H1 (cell line): ENCODE data around the gene WDR89. TPM values are rescaled to one million over a fixed set of nuclear protein-coding genes. Genes with fewer than 3 reads are reported as not detected.

Experiments
- CTCF ChIA-PET: fragments of 300-600 bp; sonication (Branson Sonifier 250); formaldehyde crosslinking; loops from one replicate; lab custom pipeline; 2021; ENCODE audit not compliant: partially characterized antibody; lab: Charles Lee
- POLR2A ChIA-PET: fragments of 300-600 bp; sonication (Branson Sonifier 250); formaldehyde crosslinking; loops from one replicate; lab custom pipeline; 2021; ENCODE audit warnings: inconsistent platforms; ENCODE audit not compliant: partially characterized antibody; lab: Charles Lee
- DNase-seq, 2 experiments: peaks; one replicate each; pipeline versions ENCODE4 v3.0.0 to v3.0.0-alpha.2; 2010 to 2022; ENCODE audit warnings: low spot score in 2 of 2, low read depth in 1 of 2, mixed read lengths in 1 of 2
- FAIRE-seq: peaks from 2 replicates; lab custom pipeline; 2011; peaks lifted over from hg19 to GRCh38; lab: Jason Lieb, UNC
- H2AFZ ChIP-seq: 2 replicates; pipeline ENCODE4 v1.8.1; 2012; ENCODE audit warnings: low read length, inconsistent platforms
- H2AK5ac ChIP-seq: 2 replicates; pipeline ENCODE4 v1.6.1; 2013; ENCODE audit warnings: low read depth, low read length
- H2BK120ac ChIP-seq: replicated peaks from 2 replicates; pipeline ENCODE3; 2013; ENCODE audit warnings: low read depth, low read length, inconsistent platforms
- H2BK12ac ChIP-seq: 2 replicates; pipeline ENCODE4 v1.6.1; 2013; ENCODE audit warnings: low read depth, low read length
- H2BK15ac ChIP-seq: 2 replicates; pipeline ENCODE4 v1.6.1; 2013; ENCODE audit warnings: low read length
- H2BK20ac ChIP-seq: 2 replicates; pipeline ENCODE4 v1.6.1; 2013; ENCODE audit warnings: low read length
- H2BK5ac ChIP-seq: 2 replicates; pipeline ENCODE4 v1.6.1; 2013; ENCODE audit warnings: low read depth, low read length
- H3K14ac ChIP-seq: 2 replicates; pipeline ENCODE4 v1.6.1; 2013; ENCODE audit warnings: inconsistent platforms; ENCODE audit not compliant: insufficient read length
- H3K18ac ChIP-seq: 2 replicates; pipeline ENCODE4 v1.6.1; 2013; ENCODE audit warnings: low read length; ENCODE audit errors: extremely low read depth
- H3K23ac ChIP-seq: 2 replicates; pipeline ENCODE4 v1.6.1; 2013; ENCODE audit warnings: inconsistent platforms; ENCODE audit not compliant: insufficient read length
- H3K23me2 ChIP-seq: 2 replicates; pipeline ENCODE4 v1.6.1; 2013; ENCODE audit warnings: low read depth, low read length
- H3K27ac ChIP-seq: 2 replicates; pipeline ENCODE4 v1.6.1; 2011; ENCODE audit warnings: low read depth, low read length, inconsistent platforms
- H3K27me3 ChIP-seq, 4 experiments: replicated peaks in 1 of 4; 1 replicate in 1 of 4; 2 replicates in 3 of 4; pipeline versions ENCODE4 v1.6.1 to v1.8.1; 2011 to 2013; ENCODE audit warnings: low read length in 3 of 4, mild to moderate bottlenecking in 3 of 4, inconsistent platforms in 2 of 4, mixed read lengths in 2 of 4, moderate library complexity in 1 of 4; ENCODE audit not compliant: control insufficient read depth in 3 of 4, insufficient read depth in 3 of 4; ENCODE audit errors: extremely low read depth in 1 of 4
- H3K36me3 ChIP-seq, 4 experiments: 2 replicates each; pipeline versions ENCODE4 v1.6.1 to v1.8.1; 2011 to 2013; ENCODE audit warnings: mild to moderate bottlenecking in 4 of 4, low read length in 3 of 4, moderate library complexity in 2 of 4, control low read depth in 1 of 4, inconsistent platforms in 1 of 4; ENCODE audit not compliant: insufficient read depth in 4 of 4, control insufficient read depth in 2 of 4
- H3K4ac ChIP-seq: replicated peaks from 2 replicates; pipeline ENCODE3; 2013; ENCODE audit warnings: low read length, low read depth, mixed read lengths, inconsistent platforms; ENCODE audit not compliant: insufficient read length
- H3K4me1 ChIP-seq, 4 experiments: replicated peaks in 1 of 4; 1 replicate in 1 of 4; 2 replicates in 3 of 4; pipeline versions ENCODE4 v1.6.1 to v1.8.1; 2011 to 2013; ENCODE audit warnings: low read length in 3 of 4, inconsistent platforms in 2 of 4, mixed read lengths in 1 of 4; ENCODE audit not compliant: insufficient read depth in 4 of 4, control insufficient read depth in 3 of 4
- H3K4me2 ChIP-seq, 2 experiments: 2 replicates each; pipeline versions ENCODE4 v1.6.1 to v1.8.1; 2011 to 2013; ENCODE audit warnings: low read depth in 2 of 2, low read length in 2 of 2, control low read depth in 1 of 2, inconsistent platforms in 1 of 2, mild to moderate bottlenecking in 1 of 2; ENCODE audit not compliant: insufficient read depth in 1 of 2
- H3K4me3 ChIP-seq, 4 experiments: fragments of 200-600, 300-600 bp in 1 of 4; sonication (generic), shearing (Covaris generic), sonication (Bioruptor Twin) in 1 of 4; 2 replicates each; pipeline versions ENCODE4 v1.5.1 to v1.8.1; 2011 to 2016; ENCODE audit warnings: low read length in 4 of 4, low read depth in 3 of 4, control low read depth in 2 of 4, inconsistent platforms in 2 of 4, mild to moderate bottlenecking in 2 of 4, mixed read lengths in 1 of 4, moderate library complexity in 1 of 4; ENCODE audit not compliant: insufficient read depth in 2 of 4; ENCODE audit errors: extremely low read depth in 1 of 4
- H3K56ac ChIP-seq: replicated peaks from 2 replicates; pipeline ENCODE3; 2013; ENCODE audit warnings: low read depth, mild to moderate bottlenecking, mixed read lengths, low read length, inconsistent platforms; ENCODE audit not compliant: insufficient read length
- H3K79me1 ChIP-seq: 2 replicates; pipeline ENCODE4 v1.6.1; 2013; ENCODE audit warnings: low read depth, low read length, control low read depth
- H3K79me2 ChIP-seq, 2 experiments: 2 replicates each; pipeline versions ENCODE4 v1.6.1 to v1.8.1; 2012 to 2013; ENCODE audit warnings: low read length in 2 of 2, mild to moderate bottlenecking in 2 of 2, inconsistent platforms in 1 of 2; ENCODE audit not compliant: insufficient read depth in 2 of 2, control insufficient read depth in 1 of 2
- H3K9ac ChIP-seq, 4 experiments: replicated peaks in 1 of 4; 1 replicate in 1 of 4; 2 replicates in 3 of 4; pipeline versions ENCODE4 v1.6.1 to v1.8.1; 2011 to 2013; ENCODE audit warnings: low read depth in 3 of 4, low read length in 3 of 4, control low read depth in 2 of 4, mild to moderate bottlenecking in 2 of 4, moderate library complexity in 2 of 4, inconsistent platforms in 1 of 4; ENCODE audit errors: extremely low read depth in 1 of 4
- H3K9me3 ChIP-seq, 2 experiments: 2 replicates each; pipeline versions ENCODE4 v1.6.1 to v1.8.1; 2012 to 2013; ENCODE audit warnings: mild to moderate bottlenecking in 2 of 2, moderate library complexity in 2 of 2, control low read depth in 1 of 2, inconsistent platforms in 1 of 2, low read depth in 1 of 2, low read length in 1 of 2, mixed read lengths in 1 of 2; ENCODE audit not compliant: insufficient read depth in 2 of 2
- H4K20me1 ChIP-seq, 2 experiments: replicated peaks in 1 of 2; 2 replicates each; pipeline versions ENCODE3 to v1.8.1; 2011 to 2013; ENCODE audit warnings: inconsistent platforms in 2 of 2, low read length in 2 of 2, mild to moderate bottlenecking in 1 of 2; ENCODE audit not compliant: insufficient read depth in 2 of 2, control insufficient read depth in 1 of 2
- H4K5ac ChIP-seq: 2 replicates; pipeline ENCODE4 v1.6.1; 2013; ENCODE audit warnings: low read length, low read depth, mixed read lengths, inconsistent platforms; ENCODE audit not compliant: insufficient read length
- H4K8ac ChIP-seq: 2 replicates; pipeline ENCODE4 v1.8.0; 2013; ENCODE audit warnings: mild to moderate bottlenecking, moderate library complexity, low read length, inconsistent platforms; ENCODE audit not compliant: insufficient read depth; ENCODE audit errors: extremely low read depth
- H4K91ac ChIP-seq: replicated peaks from 2 replicates; pipeline ENCODE3; 2013; ENCODE audit warnings: low read length, mixed read lengths, inconsistent platforms; ENCODE audit not compliant: insufficient read length
- BCL11A ChIP-seq, 2 experiments: IDR thresholded peaks; one replicate each; pipeline ENCODE4 v1.6.1; 2011; ENCODE audit warnings: low read depth in 2 of 2, low read length in 2 of 2, mild to moderate bottlenecking in 2 of 2
- BRCA1 ChIP-seq: IDR thresholded peaks from 2 replicates; pipeline ENCODE4 v1.6.1; 2012; ENCODE audit warnings: low read depth, low read length, improper control_type of control experiment
- NANOG ChIP-seq: IDR thresholded peaks from 2 replicates; pipeline ENCODE4 v1.6.1; 2011; ENCODE audit warnings: low read length, low read depth, mild to moderate bottlenecking, inconsistent platforms; ENCODE audit not compliant: insufficient read depth, poor library complexity, severe bottlenecking
- POLR2A ChIP-seq, 2 experiments: IDR thresholded peaks; 1 replicate in 1 of 2; 2 replicates in 1 of 2; pipeline ENCODE4 v1.6.1; 2011; ENCODE audit warnings: low read depth in 2 of 2, low read length in 2 of 2, mild to moderate bottlenecking in 2 of 2; ENCODE audit errors: control extremely low read depth in 1 of 2
- RAD21 ChIP-seq, 2 experiments: IDR thresholded peaks in 1 of 2; conservative IDR thresholded peaks in 1 of 2; 2 replicates each; pipeline ENCODE4 v1.6.1; 2011; ENCODE audit warnings: low read depth in 2 of 2, low read length in 2 of 2, improper control_type of control experiment in 1 of 2, inconsistent platforms in 1 of 2, mild to moderate bottlenecking in 1 of 2, moderate library complexity in 1 of 2
- WGBS, 2 experiments: shearing (Covaris generic) in 1 of 2; methylation state at CpG; one replicate each; pipeline versions ENCODE4 v1.1.6 to v1.1.7; 2013 to 2015; ENCODE audit warnings: low lambda C conversion rate in 2 of 2, mixed read lengths in 2 of 2, inconsistent platforms in 1 of 2, low coverage in 1 of 2, missing lambda C conversion rate in 1 of 2; ENCODE audit not compliant: insufficient replicate concordance in 2 of 2, insufficient coverage in 1 of 2, insufficient read length in 1 of 2; ENCODE audit errors: extremely low coverage in 1 of 2, missing lambda C conversion rate in 1 of 2; 5-methylcytosine and 5-hydroxymethylcytosine counted together
- polyA plus RNA-seq, 7 experiments: library from polyadenylated mRNA; depleted of rRNA in 3 of 7; stranded (reverse) in 5 of 7; unstranded in 2 of 7; fragments of >200 nt in 5 of 7; fragments of 200-250 nt in 2 of 7; gene quantifications; 1 replicate in 5 of 7; 2 replicates in 1 of 7; 4 replicates in 1 of 7; pipeline versions ENCODE4 v1.2.1 to v1.2.3, GENCODE V29; 2011 to 2013; ENCODE audit warnings: missing spikeins in 2 of 7, mixed read lengths in 2 of 7
- total RNA-seq: library from RNA; stranded (reverse); fragmentation: NEBNext Ultra II Directional; extraction: Animal tissue kit (Norgen Biotek cat#: 25700); gene quantifications from 2 replicates; pipeline ENCODE4 v1.2.1, GENCODE V29; 2021

WDR89 gene
- total and polyA plus RNA-seq, 2 of the 8 experiments (the other 6 are each of a cell fraction or from before 2014, with no cell fraction given), result 8.3 to 32.9 TPM

DNA sequence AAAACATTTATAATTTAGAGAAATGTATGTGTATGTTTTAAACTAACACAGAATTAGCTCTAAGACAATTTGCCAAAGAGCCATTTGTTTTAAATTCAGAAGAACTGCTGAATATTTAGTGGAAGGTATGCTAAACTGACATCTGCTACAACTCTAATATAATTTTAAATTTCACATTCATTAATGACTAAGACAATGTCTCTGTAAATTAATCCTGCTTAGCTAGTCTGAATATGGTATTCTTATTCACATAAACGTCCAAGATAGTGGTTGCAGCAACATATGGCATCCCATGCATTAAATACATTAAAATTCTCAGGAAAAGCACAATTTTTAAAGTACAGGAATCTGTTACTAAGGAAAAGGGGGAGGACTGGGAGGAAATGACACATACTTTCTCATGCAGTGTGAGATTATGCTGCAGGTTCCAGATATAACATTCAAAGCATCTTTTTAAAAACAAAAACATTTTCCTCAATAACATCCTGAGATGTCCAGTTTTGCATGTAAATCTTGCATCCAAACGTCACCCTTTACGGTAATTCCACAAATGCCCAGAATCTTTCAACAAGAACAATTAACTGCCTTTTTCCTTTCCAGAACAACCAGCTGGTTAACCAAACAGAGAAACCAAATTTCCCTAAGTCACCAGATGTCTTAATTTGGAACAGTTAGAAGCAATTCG lies 26.9 kb downstream of the WDR89 start:
- POLR2A ChIA-PET, result interaction anchor here (1.4 kb wide), 1 partner anchor 11 kb away, joined by 3 read pairs; no protein-coding TSS in a partner anchor
- CTCF ChIA-PET, result interaction anchor here (0.6 to 1.3 kb wide), 3 partner anchors 9 to 153 kb away, joined by 3 read pairs; no protein-coding TSS in a partner anchor
- peaks cover 3 to 46% of the 10 kb centered on the region in 2 experiments; a peak in 2 of 4 replicates for H3K79me2 ChIP-seq
- TF ChIP-seq POLR2A (IDR thresholded peaks at IDR 0.05; ENCODE audit: control extremely low read depth in 1 of 2, low read depth in 2 of 2, low read length in 2 of 2), result no peak
- TF ChIP-seq RAD21 (IDR thresholded peaks at IDR 0.05 in 1 of 2, conservative IDR thresholded peaks at IDR 0.05 in 1 of 2; ENCODE audit: low read depth in 2 of 2, low read length in 2 of 2), result no peak
- TF ChIP-seq BRCA1, result no peak
- no peak for TF ChIP-seq BCL11A (IDR thresholded peaks at IDR 0.05; ENCODE audit: low read depth in 2 of 2, low read length in 2 of 2)
- TF ChIP-seq NANOG, result no peak

More for the DNA sequence above, 26.9 kb downstream of the WDR89 start:
- WGBS, 2 experiments, result 88% methylated on average over 4 of the region's 4 CpGs; no CpG with 5 or more reads in 1 of the 2 experiments
- H3K79me1 ChIP-seq, result peaks cover 4% of the 10 kb centered on the region; the same call in 1 of the 2 replicates
- no peak overlapping the region for H3K23ac ChIP-seq
- H2AFZ ChIP-seq, result no peak overlapping the region
- no peaks in the 10 kb centered on the region for H3K4me1 ChIP-seq
- FAIRE-seq, result no peak
- no peak for DNase-seq
- H3K23me2 ChIP-seq, result no peaks in the 10 kb centered on the region
- H3K14ac ChIP-seq, result no peak overlapping the region
- H3K36me3 ChIP-seq, result peaks cover 0 to 8% (median 2%) of the 10 kb centered on the region in 4 experiments; a peak in 1 of 8 replicates
- H2BK20ac ChIP-seq, result no peak overlapping the region
- no peak overlapping the region for H2BK15ac ChIP-seq
- no peak overlapping the region for H3K27ac ChIP-seq
- no peak overlapping the region for H3K4me3 ChIP-seq
- H4K91ac ChIP-seq, result no peak overlapping the region
- no peak overlapping the region for H3K4ac ChIP-seq
- H3K27me3 ChIP-seq, result no peaks in the 10 kb centered on the region
- peaks cover 0 to 6% of the 10 kb centered on the region in 2 experiments for H4K20me1 ChIP-seq
- no peak overlapping the region for H3K18ac ChIP-seq
- H4K5ac ChIP-seq, result no peak overlapping the region
- no peak overlapping the region for H2BK120ac ChIP-seq
- no peak overlapping the region for H3K9ac ChIP-seq
- H2BK12ac ChIP-seq, result no peak overlapping the region
- H3K56ac ChIP-seq, result no peak overlapping the region
- no peak overlapping the region for H2AK5ac ChIP-seq
- H4K8ac ChIP-seq, result no peak overlapping the region
- no peaks in the 10 kb centered on the region for H3K9me3 ChIP-seq
- no peak overlapping the region for H2BK5ac ChIP-seq
- H3K4me2 ChIP-seq, result no peak overlapping the region
